H1 (cell line): ENCODE data around the gene TTBK1. TPM values are rescaled to one million over a fixed set of nuclear protein-coding genes. Genes with fewer than 3 reads are reported as not detected.

Experiments used
- GTF2F1 ChIP-seq: IDR thresholded peaks from 2 replicates; pipeline ENCODE4 v1.6.1; 2012; ENCODE audit warnings: low read depth, low read length, improper control_type of control experiment, borderline replicate concordance
- RFX5 ChIP-seq: IDR thresholded peaks from 2 replicates; pipeline ENCODE4 v1.6.1; 2011; ENCODE audit warnings: low read depth, low read length, improper control_type of control experiment, borderline replicate concordance
- polyA plus RNA-seq, 7 experiments: library from polyadenylated mRNA; depleted of rRNA in 3 of 7; stranded (reverse) in 5 of 7; unstranded in 2 of 7; fragments of >200 nt in 5 of 7; fragments of 200-250 nt in 2 of 7; gene quantifications; 1 replicate in 5 of 7; 2 replicates in 1 of 7; 4 replicates in 1 of 7; pipeline versions ENCODE4 v1.2.1 to v1.2.3, GENCODE V29; 2011 to 2013; ENCODE audit warnings: missing spikeins in 2 of 7, mixed read lengths in 2 of 7
- total RNA-seq: library from RNA; stranded (reverse); fragmentation: NEBNext Ultra II Directional; extraction: Animal tissue kit (Norgen Biotek cat#: 25700); gene quantifications from 2 replicates; pipeline ENCODE4 v1.2.1, GENCODE V29; 2021
- TF ChIP-seq, protein P1 (sequence below): IDR thresholded peaks from 2 replicates; pipeline ENCODE4 v1.6.1; 2012; ENCODE audit warnings: low read length, inconsistent platforms

TTBK1 gene
- total and polyA plus RNA-seq, 2 of the 8 experiments (the other 6 are each of a cell fraction or from before 2014, with no cell fraction given): 0.53 to 1.6 TPM

DNA sequence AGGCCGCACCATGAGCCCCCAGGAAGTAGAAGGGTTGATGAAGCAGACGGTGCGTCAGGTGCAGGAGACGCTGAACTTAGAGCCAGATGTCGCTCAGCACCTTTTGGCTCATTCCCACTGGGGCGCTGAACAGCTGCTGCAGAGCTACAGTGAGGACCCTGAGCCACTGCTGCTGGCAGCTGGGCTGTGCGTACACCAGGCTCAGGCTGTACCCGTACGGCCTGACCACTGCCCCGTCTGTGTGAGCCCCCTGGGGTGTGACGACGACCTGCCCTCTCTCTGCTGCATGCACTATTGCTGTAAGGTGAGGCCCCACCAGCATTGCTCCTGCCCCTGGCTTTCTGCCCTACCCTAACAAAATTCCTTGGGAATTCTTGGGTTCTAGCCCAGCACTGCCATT lies 27.1 kb upstream of the TTBK1 start (continued):
- no peak for TF ChIP-seq RFX5
- TF ChIP-seq, protein P1, sequence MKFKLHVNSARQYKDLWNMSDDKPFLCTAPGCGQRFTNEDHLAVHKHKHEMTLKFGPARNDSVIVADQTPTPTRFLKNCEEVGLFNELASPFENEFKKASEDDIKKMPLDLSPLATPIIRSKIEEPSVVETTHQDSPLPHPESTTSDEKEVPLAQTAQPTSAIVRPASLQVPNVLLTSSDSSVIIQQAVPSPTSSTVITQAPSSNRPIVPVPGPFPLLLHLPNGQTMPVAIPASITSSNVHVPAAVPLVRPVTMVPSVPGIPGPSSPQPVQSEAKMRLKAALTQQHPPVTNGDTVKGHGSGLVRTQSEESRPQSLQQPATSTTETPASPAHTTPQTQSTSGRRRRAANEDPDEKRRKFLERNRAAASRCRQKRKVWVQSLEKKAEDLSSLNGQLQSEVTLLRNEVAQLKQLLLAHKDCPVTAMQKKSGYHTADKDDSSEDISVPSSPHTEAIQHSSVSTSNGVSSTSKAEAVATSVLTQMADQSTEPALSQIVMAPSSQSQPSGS: no peak
- no peak for TF ChIP-seq GTF2F1
